ENCODE data around the gene PTER. TPM values are rescaled to one million over a fixed set of nuclear protein-coding genes. Genes with fewer than 3 reads are reported as not detected.

The PTER gene
- total and polyA plus RNA-seq, 2 experiments from 2014 or later: 8.6 to 21.6 TPM

DNA sequence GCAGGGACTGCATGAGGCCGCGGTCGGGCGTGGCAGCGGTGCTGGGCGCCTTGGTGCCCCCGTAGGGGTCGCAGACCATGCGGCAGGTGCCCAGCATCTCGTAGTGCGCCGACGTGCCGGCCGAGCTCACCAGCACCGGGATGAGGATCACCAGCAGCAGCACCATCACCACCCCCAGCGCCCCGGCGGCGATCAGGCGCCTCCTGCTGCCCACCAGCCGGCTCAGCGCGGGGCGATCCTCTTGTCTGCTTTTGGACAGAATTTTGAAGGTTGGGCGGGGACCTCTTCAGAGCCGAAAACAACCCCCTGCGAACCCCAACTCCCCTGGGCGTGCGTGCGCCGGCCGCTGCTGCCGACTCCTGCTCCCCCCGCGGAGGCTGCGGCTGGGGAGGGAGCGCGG is 84.1 kb downstream of the PTER start:
- peak overlapping the region; percentile 99 for H3K4me2 ChIP-seq
- DNase-seq (ENCODE audit: low spot score): peak; percentile 51
- H3K36me3 ChIP-seq (replicated peaks; ENCODE audit: insufficient read depth, low read depth): no peaks in the 10 kb centered on the region
- H3K27ac ChIP-seq: no peak overlapping the region
- TF ChIP-seq, protein P1, sequence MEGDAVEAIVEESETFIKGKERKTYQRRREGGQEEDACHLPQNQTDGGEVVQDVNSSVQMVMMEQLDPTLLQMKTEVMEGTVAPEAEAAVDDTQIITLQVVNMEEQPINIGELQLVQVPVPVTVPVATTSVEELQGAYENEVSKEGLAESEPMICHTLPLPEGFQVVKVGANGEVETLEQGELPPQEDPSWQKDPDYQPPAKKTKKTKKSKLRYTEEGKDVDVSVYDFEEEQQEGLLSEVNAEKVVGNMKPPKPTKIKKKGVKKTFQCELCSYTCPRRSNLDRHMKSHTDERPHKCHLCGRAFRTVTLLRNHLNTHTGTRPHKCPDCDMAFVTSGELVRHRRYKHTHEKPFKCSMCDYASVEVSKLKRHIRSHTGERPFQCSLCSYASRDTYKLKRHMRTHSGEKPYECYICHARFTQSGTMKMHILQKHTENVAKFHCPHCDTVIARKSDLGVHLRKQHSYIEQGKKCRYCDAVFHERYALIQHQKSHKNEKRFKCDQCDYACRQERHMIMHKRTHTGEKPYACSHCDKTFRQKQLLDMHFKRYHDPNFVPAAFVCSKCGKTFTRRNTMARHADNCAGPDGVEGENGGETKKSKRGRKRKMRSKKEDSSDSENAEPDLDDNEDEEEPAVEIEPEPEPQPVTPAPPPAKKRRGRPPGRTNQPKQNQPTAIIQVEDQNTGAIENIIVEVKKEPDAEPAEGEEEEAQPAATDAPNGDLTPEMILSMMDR (IDR thresholded peaks at IDR 0.05; ENCODE audit: poor library complexity): peak; percentile 45
- TF ChIP-seq EZH2 (IDR thresholded peaks at IDR 0.05; ENCODE audit: borderline replicate concordance) (no peak), EZH2phosphoT487 (IDR thresholded peaks at IDR 0.05; ENCODE audit: low read depth, severe bottlenecking, unreplicated experiment) (no peak)
- no peaks in the 10 kb centered on the region for H3K9me3 ChIP-seq (ENCODE audit: low read depth)
- H3K9me2 ChIP-seq (replicated peaks; ENCODE audit: insufficient read depth): no peaks in the 10 kb centered on the region
- H2AFZ ChIP-seq: peak overlapping the region; percentile 47
- peaks cover 79% of the 10 kb centered on the region for H3K27me3 ChIP-seq
- no peaks in the 10 kb centered on the region for H4K20me1 ChIP-seq (ENCODE audit: insufficient read depth, poor library complexity, severe bottlenecking)
- peak overlapping the region; percentile 83 for H3K4me3 ChIP-seq
- WGBS (ENCODE audit: low lambda C conversion rate, missing lambda C conversion rate): 2% methylated on average over 31 of the region's 39 CpGs
- peaks cover 12% of the 10 kb centered on the region for H3K4me1 ChIP-seq (ENCODE audit: insufficient read depth)
- H3K79me2 ChIP-seq: no peaks in the 10 kb centered on the region

DNA sequence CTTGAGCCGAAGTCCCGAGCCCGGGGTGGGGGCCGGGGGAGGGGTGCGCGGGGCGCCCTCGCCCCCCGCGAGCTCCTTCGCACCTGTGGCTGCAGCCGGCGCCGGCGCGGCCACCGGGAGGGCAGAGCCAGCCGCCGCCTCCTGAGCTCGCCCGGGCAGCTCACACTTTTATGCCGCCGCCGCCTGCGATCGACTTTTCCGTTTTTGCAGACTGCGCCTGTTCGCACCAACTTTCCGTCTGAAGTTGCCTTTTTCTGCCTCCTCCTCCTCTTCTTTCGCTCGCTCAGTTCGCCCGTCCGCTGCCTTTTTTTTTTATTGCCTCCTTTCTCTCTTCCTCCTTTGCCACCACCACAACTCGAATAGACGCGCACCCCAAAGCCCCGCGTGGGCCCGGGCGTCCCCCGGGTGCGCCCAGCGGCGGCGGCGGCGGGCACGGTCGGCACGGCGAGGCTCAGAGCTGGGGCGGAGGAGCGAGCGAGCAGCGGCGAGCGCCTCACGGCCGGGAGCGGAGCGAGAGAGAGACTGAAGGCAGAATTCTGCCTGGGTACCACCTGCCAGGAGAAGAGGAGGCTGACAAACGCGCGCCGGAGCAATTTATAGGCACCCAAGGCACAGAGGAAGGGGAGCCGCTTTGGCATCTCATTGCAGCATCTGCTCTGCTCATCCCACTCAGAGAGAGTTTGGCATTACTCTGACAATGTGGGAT is 84.7 kb downstream of the PTER start, which contains the start of gene C1QL3:
Gene C1QL3 (minus strand): TSS at position 569 of the 706 bp plus-strand sequence. CDS start 814 bp downstream, outside the sequence.
- no peaks in the 10 kb centered on the region for H3K36me3 ChIP-seq (replicated peaks; ENCODE audit: insufficient read depth, low read depth)
- peak within 1 kb of the TSS; percentile 99 for H3K4me2 ChIP-seq
- no peak within 1 kb of the TSS for H3K27ac ChIP-seq
- 2% methylated on average over 65 of the region's 68 CpGs for WGBS (ENCODE audit: low lambda C conversion rate, missing lambda C conversion rate)
- peaks cover 12% of the 10 kb centered on the region for H3K4me1 ChIP-seq (ENCODE audit: insufficient read depth)
- H3K27me3 ChIP-seq: peaks cover 79% of the 10 kb centered on the region
- H3K4me3 ChIP-seq: peak within 1 kb of the TSS; percentile 83
- no peaks in the 10 kb centered on the region for H4K20me1 ChIP-seq (ENCODE audit: insufficient read depth, poor library complexity, severe bottlenecking)
- TF ChIP-seq, protein P1 (IDR thresholded peaks at IDR 0.05; ENCODE audit: poor library complexity): no peak
- TF ChIP-seq EZH2phosphoT487 (IDR thresholded peaks at IDR 0.05; ENCODE audit: low read depth, severe bottlenecking, unreplicated experiment): peak; percentile 66
- TF ChIP-seq EZH2 (IDR thresholded peaks at IDR 0.05; ENCODE audit: borderline replicate concordance): peak; percentile 86
- no peaks in the 10 kb centered on the region for H3K79me2 ChIP-seq
- DNase-seq (ENCODE audit: low spot score): peak; percentile 53
- H3K9me3 ChIP-seq (ENCODE audit: low read depth): no peaks in the 10 kb centered on the region
- no peaks in the 10 kb centered on the region for H3K9me2 ChIP-seq (replicated peaks; ENCODE audit: insufficient read depth)
- peak within 1 kb of the TSS; percentile 47 for H2AFZ ChIP-seq

DNA sequence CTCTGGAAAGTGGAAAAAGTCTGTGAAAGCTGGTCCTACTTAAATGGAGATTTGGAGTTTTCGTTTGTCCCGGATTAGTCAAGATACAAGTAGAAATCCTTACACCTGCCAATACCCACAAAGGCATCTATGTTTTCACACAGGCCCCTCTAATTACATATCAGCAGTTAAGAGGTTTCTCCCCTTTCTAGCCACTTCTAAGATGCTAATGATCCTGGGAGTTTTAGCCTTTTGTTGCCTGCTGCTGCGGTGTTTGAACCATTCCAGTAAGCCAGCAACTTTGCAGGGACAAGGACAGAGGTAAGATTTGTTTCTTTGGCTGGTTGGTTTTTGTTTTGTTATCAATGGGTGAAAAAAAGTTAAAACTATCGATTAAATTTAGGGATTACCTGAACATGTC is 90.6 kb downstream of the PTER start:
- Histone ChIP-seq H2AFZ (no peak overlapping the region), H3K4me1 (ENCODE audit: insufficient read depth) (no peaks in the 10 kb centered on the region), H3K9me3 (ENCODE audit: low read depth) (no peaks in the 10 kb centered on the region), H3K9me2 (replicated peaks; ENCODE audit: insufficient read depth) (no peaks in the 10 kb centered on the region), H3K27ac (no peak overlapping the region), H3K4me2 (no peak overlapping the region), H3K27me3 (peaks cover 43% of the 10 kb centered on the region), H3K4me3 (no peak overlapping the region), H3K36me3 (replicated peaks; ENCODE audit: insufficient read depth, low read depth) (no peaks in the 10 kb centered on the region), H3K79me2 (no peaks in the 10 kb centered on the region), H4K20me1 (ENCODE audit: insufficient read depth, poor library complexity, severe bottlenecking) (no peaks in the 10 kb centered on the region)
- TF ChIP-seq, protein P1 (IDR thresholded peaks at IDR 0.05; ENCODE audit: poor library complexity): no peak
- TF ChIP-seq EZH2phosphoT487 (IDR thresholded peaks at IDR 0.05; ENCODE audit: low read depth, severe bottlenecking, unreplicated experiment) (no peak), EZH2 (IDR thresholded peaks at IDR 0.05; ENCODE audit: borderline replicate concordance) (no peak)
- no peak for DNase-seq (ENCODE audit: low spot score)
- WGBS (ENCODE audit: low lambda C conversion rate, missing lambda C conversion rate): 59% methylated on average over 4 of the region's 4 CpGs

Data from hepatocyte (in vitro differentiated cells).